Breast epithelium (tissue), 4 donors: Measurements from ENCODE around the gene CDC45. TPM values are rescaled to one million over a fixed set of nuclear protein-coding genes. Genes with fewer than 3 reads are reported as not detected.
A peak's percentile ranks its signal among the peaks of the same experiment; 100 is the strongest.

Experiments
- DNase-seq, 2 donors: peaks; one replicate each; pipeline ENCODE4 v3.0.0-alpha.2; 2019; ENCODE audit warnings: low spot score in 2 of 2
- H3K27ac ChIP-seq, 2 donors: fragments of 200-600 bp; sonication (generic) in 1 of 2; one replicate each; pipeline ENCODE4 v1.5.1; 2016 to 2019; ENCODE audit warnings: mild to moderate bottlenecking in 1 of 2
- H3K27me3 ChIP-seq, 2 donors: fragments of 200-600 bp; sonication (generic) in 1 of 2; one replicate each; pipeline versions ENCODE4 v1.5.1 to v1.6.0; 2017 to 2019; ENCODE audit warnings: control low read depth in 1 of 2, mild to moderate bottlenecking in 1 of 2
- H3K36me3 ChIP-seq: fragments of 200-600 bp; one replicate; pipeline ENCODE4 v1.5.1; 2019
- H3K4me1 ChIP-seq, 2 donors: fragments of 200-600 bp; sonication (generic); one replicate each; pipeline ENCODE4 v1.5.1; 2016 to 2019; ENCODE audit warnings: control low read depth in 1 of 2
- H3K4me3 ChIP-seq, 3 donors: fragments of 200-600 bp; sonication (generic); 1 replicate in 2 of 3; 2 replicates in 1 of 3; pipeline ENCODE4 v1.5.1; 2016 to 2019; ENCODE audit warnings: mild to moderate bottlenecking in 3 of 3, moderate library complexity in 2 of 3
- H3K9me3 ChIP-seq, 2 donors: fragments of 200-600 bp; sonication (generic) in 1 of 2; one replicate each; pipeline ENCODE4 v1.5.1; 2016 to 2019; ENCODE audit warnings: control low read depth in 1 of 2
- POLR2A ChIP-seq: fragments of 450-650 bp; IDR thresholded peaks from one replicate; pipeline ENCODE4 v1.6.1; 2016; ENCODE audit warnings: antibody characterized with exemption, mild to moderate bottlenecking, moderate library complexity
- POLR2AphosphoS5 ChIP-seq, 3 donors: sonication (generic); formaldehyde crosslinking; IDR thresholded peaks; one replicate each; pipeline ENCODE4 v1.6.1; 2017; ENCODE audit warnings: antibody characterized with exemption in 3 of 3
- intact Hi-C: fragments of 100-400 bp; cut with DNase I; formaldehyde crosslinking; loops from one replicate; pipeline ENCODE4 v1.15.1; 2023; ENCODE audit warnings: low total_unique reads
- total RNA-seq, 3 donors: library from RNA; depleted of rRNA; stranded (reverse); fragments of >200 nt; gene quantifications; one replicate each; pipeline ENCODE4 v1.1.0, GENCODE V29; 2016
- TF ChIP-seq, protein P1 (sequence below), 3 donors: fragments of 450-650 bp; IDR thresholded peaks; one replicate each; pipeline ENCODE4 v1.5.1; 2016 to 2017; ENCODE audit warnings: antibody characterized with exemption in 3 of 3, mild to moderate bottlenecking in 3 of 3, moderate library complexity in 3 of 3

CDC45 gene
- total RNA-seq, 3 donors from 2014 or later: 0.48 TPM; not detected in 2

GRCh38 chr22:19524170-19525115, 44.7 kb downstream of the CDC45 start, which contains the start of gene CLDN5:
Gene CLDN5 (minus strand): TSS chr22:19524410. CDS start chr22:19524255, 155 bp downstream.
- intact Hi-C loops: loop anchor here (10.0 kb wide), 2 partner anchors 50 to 90 kb away; no protein-coding TSS in a partner anchor
- TF ChIP-seq POLR2AphosphoS5 (IDR thresholded peaks at IDR 0.05) (peak in 2 of 3 donors; percentile 14 to 19), POLR2A (no peak)
- TF ChIP-seq, protein P1, sequence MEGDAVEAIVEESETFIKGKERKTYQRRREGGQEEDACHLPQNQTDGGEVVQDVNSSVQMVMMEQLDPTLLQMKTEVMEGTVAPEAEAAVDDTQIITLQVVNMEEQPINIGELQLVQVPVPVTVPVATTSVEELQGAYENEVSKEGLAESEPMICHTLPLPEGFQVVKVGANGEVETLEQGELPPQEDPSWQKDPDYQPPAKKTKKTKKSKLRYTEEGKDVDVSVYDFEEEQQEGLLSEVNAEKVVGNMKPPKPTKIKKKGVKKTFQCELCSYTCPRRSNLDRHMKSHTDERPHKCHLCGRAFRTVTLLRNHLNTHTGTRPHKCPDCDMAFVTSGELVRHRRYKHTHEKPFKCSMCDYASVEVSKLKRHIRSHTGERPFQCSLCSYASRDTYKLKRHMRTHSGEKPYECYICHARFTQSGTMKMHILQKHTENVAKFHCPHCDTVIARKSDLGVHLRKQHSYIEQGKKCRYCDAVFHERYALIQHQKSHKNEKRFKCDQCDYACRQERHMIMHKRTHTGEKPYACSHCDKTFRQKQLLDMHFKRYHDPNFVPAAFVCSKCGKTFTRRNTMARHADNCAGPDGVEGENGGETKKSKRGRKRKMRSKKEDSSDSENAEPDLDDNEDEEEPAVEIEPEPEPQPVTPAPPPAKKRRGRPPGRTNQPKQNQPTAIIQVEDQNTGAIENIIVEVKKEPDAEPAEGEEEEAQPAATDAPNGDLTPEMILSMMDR (IDR thresholded peaks at IDR 0.05): no peak

GRCh38 chr22:19525116-19525660, 45.5 kb downstream of the CDC45 start:
- no peak for DNase-seq
- H3K27ac ChIP-seq: peak overlapping the region; percentile 30 to 85
- no peaks in the 10 kb centered on the region for H3K36me3 ChIP-seq
- TF ChIP-seq, protein P1 (IDR thresholded peaks at IDR 0.05): no peak
- TF ChIP-seq POLR2A: no peak
- peak in 1 of 3 donors; percentile 29 for TF ChIP-seq POLR2AphosphoS5 (IDR thresholded peaks at IDR 0.05)
- no peaks in the 10 kb centered on the region for H3K9me3 ChIP-seq
- intact Hi-C loops: loop anchor here (10.0 kb wide), 2 partner anchors 50 to 90 kb away; no protein-coding TSS in a partner anchor
- H3K4me1 ChIP-seq: peaks cover 0 to 3% of the 10 kb centered on the region in 2 donors
- peaks cover 0 to 56% of the 10 kb centered on the region in 2 donors for H3K27me3 ChIP-seq
- H3K4me3 ChIP-seq: peak overlapping the region; percentile 38 to 65 (median 44)

More at GRCh38 chr22:19524170-19525115, 44.7 kb downstream of the CDC45 start, which contains the start of gene CLDN5:
- Histone ChIP-seq H3K27ac (peak within 1 kb of the TSS; percentile 36 to 85), H3K4me1 (peaks cover 0 to 3% of the 10 kb centered on the region in 2 donors), H3K4me3 (peak within 1 kb of the TSS; percentile 38 to 65 (median 44)), H3K9me3 (no peaks in the 10 kb centered on the region), H3K27me3 (peaks cover 0 to 56% of the 10 kb centered on the region in 2 donors), H3K36me3 (no peaks in the 10 kb centered on the region)
- DNase-seq: peak in 1 of 2 donors; percentile 59

- H3K27ac ChIP-seq: peak overlapping the region in 1 of 2 donors; percentile 85
- no peak for DNase-seq
- H3K4me3 ChIP-seq: peak overlapping the region in 1 of 3 donors; percentile 65
- no peaks in the 10 kb centered on the region for H3K9me3 ChIP-seq
- H3K4me1 ChIP-seq: peaks cover 0 to 3% of the 10 kb centered on the region in 2 donors
- H3K36me3 ChIP-seq: no peaks in the 10 kb centered on the region
- H3K27me3 ChIP-seq: peaks cover 0 to 56% of the 10 kb centered on the region in 2 donors
- no peak for TF ChIP-seq POLR2A
- TF ChIP-seq POLR2AphosphoS5 (IDR thresholded peaks at IDR 0.05): no peak
- TF ChIP-seq, protein P1 (IDR thresholded peaks at IDR 0.05): no peak
- intact Hi-C loops: loop anchor here (10.0 kb wide), 2 partner anchors 49 to 89 kb away; no protein-coding TSS in a partner anchor
Observed at GRCh38 chr22:19525666-19526065, 45.9 kb downstream of the CDC45 start.

DNA sequence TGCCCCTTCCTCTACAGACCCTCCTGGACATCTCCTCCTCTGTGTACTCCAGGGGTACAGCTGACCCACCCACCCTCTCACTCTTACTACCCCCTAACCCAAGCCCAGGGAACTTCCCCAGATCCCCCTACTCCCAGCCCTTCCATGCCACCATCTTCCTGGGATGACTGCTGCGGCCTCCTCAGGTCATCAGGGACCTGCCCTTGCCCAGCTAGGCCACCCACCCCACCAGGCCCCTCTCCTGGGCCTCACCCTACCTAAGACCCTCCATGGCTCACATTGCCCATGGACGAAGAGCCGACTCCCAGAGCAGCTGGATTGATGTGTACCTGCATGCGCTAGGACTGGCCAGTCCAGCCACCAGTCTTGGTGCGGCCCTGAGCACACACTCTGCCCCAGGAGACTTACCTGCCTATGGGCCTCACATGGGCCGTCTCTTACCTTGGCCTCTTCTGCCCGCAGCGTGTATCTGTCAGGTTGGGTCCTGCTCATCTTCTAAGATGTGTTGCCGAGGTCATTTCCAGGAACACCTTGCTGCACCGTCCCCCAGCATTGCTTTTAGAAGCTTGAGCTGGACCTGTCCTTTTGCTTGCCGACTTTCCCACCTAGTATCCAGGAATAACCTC, 46.5 kb downstream of the CDC45 start:
- Histone ChIP-seq H3K4me3 (no peak overlapping the region), H3K27me3 (peaks cover 0 to 56% of the 10 kb centered on the region in 2 donors), H3K27ac (peak overlapping the region in 1 of 2 donors; percentile 85), H3K9me3 (no peaks in the 10 kb centered on the region), H3K36me3 (no peaks in the 10 kb centered on the region), H3K4me1 (peaks cover 0 to 3% of the 10 kb centered on the region in 2 donors)
- TF ChIP-seq POLR2A: no peak
- TF ChIP-seq, protein P1 (IDR thresholded peaks at IDR 0.05): no peak
- no peak for TF ChIP-seq POLR2AphosphoS5 (IDR thresholded peaks at IDR 0.05)
- DNase-seq: no peak
- intact Hi-C loops: loop anchor here (10.0 kb wide), 2 partner anchors 49 to 89 kb away; no protein-coding TSS in a partner anchor
